GM23338 (cell line): Measurements from ENCODE around the gene NCAPG. TPM values are rescaled to one million over a fixed set of nuclear protein-coding genes. Genes with fewer than 3 reads are reported as not detected.

ENCODE experiments used
- ATAC-seq: fragments of 200-7000 bp; cut with Tn5 transposase; 3 replicates; pipeline ENCODE4 v1.9.1; 2020
- DNase-seq: peaks from one replicate; pipeline ENCODE4 v3.0.0-alpha.2; 2015; ENCODE audit warnings: low spot score
- H2AFZ ChIP-seq: fragments of 200-600 bp; sonication (generic); 2 replicates; pipeline ENCODE4 v1.8.0; 2016; ENCODE audit warnings: antibody characterized with exemption, mild to moderate bottlenecking, moderate library complexity
- H3F3A ChIP-seq: fragments of 200-600 bp; sonication (generic); replicated peaks from 2 replicates; pipeline ENCODE4 v1.8.0; 2017; ENCODE audit warnings: antibody characterized with exemption, mixed run types, low read depth
- H3K27ac ChIP-seq: fragments of 200-600 bp; sonication (generic); 2 replicates; pipeline ENCODE4 v1.6.1; 2016; ENCODE audit warnings: low read depth
- H3K27me3 ChIP-seq: fragments of 200-600 bp; sonication (generic); 2 replicates; pipeline ENCODE4 v1.8.0; 2016; ENCODE audit warnings: mild to moderate bottlenecking, mixed run types, moderate library complexity; ENCODE audit not compliant: insufficient read depth
- H3K36me3 ChIP-seq: fragments of 200-600 bp; sonication (generic); 2 replicates; pipeline ENCODE4 v1.8.0; 2016; ENCODE audit warnings: mild to moderate bottlenecking; ENCODE audit not compliant: insufficient read depth
- H3K4me1 ChIP-seq: fragments of 200-600 bp; sonication (generic); 2 replicates; pipeline ENCODE4 v1.8.0; 2016; ENCODE audit warnings: mild to moderate bottlenecking, moderate library complexity; ENCODE audit not compliant: insufficient read depth
- H3K4me2 ChIP-seq: fragments of 200-600 bp; sonication (generic); 2 replicates; pipeline ENCODE4 v1.7.1; 2017; ENCODE audit warnings: mixed run types
- H3K4me3 ChIP-seq: fragments of 200-600 bp; sonication (generic); 2 replicates; pipeline ENCODE4 v1.6.1; 2016; ENCODE audit warnings: mixed run types
- H3K79me2 ChIP-seq: fragments of 200-600 bp; sonication (generic); replicated peaks from 2 replicates; pipeline ENCODE4 v1.8.0; 2017; ENCODE audit warnings: mild to moderate bottlenecking; ENCODE audit not compliant: insufficient read depth
- H3K9me2 ChIP-seq: fragments of 200-600 bp; sonication (generic); 2 replicates; pipeline ENCODE4 v1.8.0; 2017; ENCODE audit not compliant: insufficient read depth
- H4K20me1 ChIP-seq: fragments of 200-600 bp; sonication (generic); replicated peaks from 2 replicates; pipeline ENCODE4 v1.8.0; 2017; ENCODE audit warnings: mild to moderate bottlenecking; ENCODE audit not compliant: insufficient read depth
- H3K27ac Mint-ChIP-seq: 2 replicates; pipeline ENCODE4 v1.8.0; 2020; ENCODE audit warnings: inconsistent platforms, mild to moderate bottlenecking, moderate library complexity, mixed read lengths
- H3K27me3 Mint-ChIP-seq: 3 replicates; pipeline ENCODE4 v1.8.0; 2022; ENCODE audit warnings: low read depth, mild to moderate bottlenecking, moderate library complexity, mixed read lengths, inconsistent platforms; ENCODE audit not compliant: insufficient read depth, poor library complexity
- H3K36me3 Mint-ChIP-seq: 3 replicates; pipeline ENCODE4 v1.8.0; 2021; ENCODE audit warnings: low read depth, mild to moderate bottlenecking, inconsistent platforms, moderate library complexity, mixed read lengths
- H3K4me1 Mint-ChIP-seq: 3 replicates; pipeline ENCODE4 v1.8.0; 2020; ENCODE audit warnings: mild to moderate bottlenecking, inconsistent platforms, mixed read lengths
- H3K4me3 Mint-ChIP-seq: 3 replicates; pipeline ENCODE4 v1.8.0; 2021; ENCODE audit warnings: moderate library complexity, mild to moderate bottlenecking, inconsistent platforms, mixed read lengths
- H3K9me3 Mint-ChIP-seq: 3 replicates; pipeline ENCODE4 v1.8.0; 2020; ENCODE audit warnings: moderate library complexity, mild to moderate bottlenecking, inconsistent platforms, mixed read lengths
- CREB1 ChIP-seq: fragments of 250-450 bp; sonication (Bioruptor Pico); IDR thresholded peaks from 2 replicates; pipeline ENCODE4 v1.5.0; 2020; ENCODE audit warnings: low read depth, mild to moderate bottlenecking, moderate library complexity
- ETS1 ChIP-seq: IDR thresholded peaks from 2 replicates; pipeline ENCODE4 v1.6.1; 2016; ENCODE audit warnings: antibody characterized with exemption
- EZH2 ChIP-seq: fragments of 200-600 bp; sonication (generic); IDR thresholded peaks from one replicate; pipeline ENCODE4 v1.8.0; 2017; ENCODE audit warnings: antibody characterized with exemption, mild to moderate bottlenecking, low read depth; ENCODE audit not compliant: unreplicated experiment
- EZH2phosphoT487 ChIP-seq: fragments of 200-600 bp; sonication (generic); IDR thresholded peaks from one replicate; pipeline ENCODE4 v1.8.1; 2018; ENCODE audit warnings: antibody characterized with exemption; ENCODE audit not compliant: unreplicated experiment
- JUNB ChIP-seq: IDR thresholded peaks from one replicate; pipeline ENCODE4 v1.6.1; 2016; ENCODE audit warnings: antibody characterized with exemption; ENCODE audit not compliant: unreplicated experiment
- NANOG ChIP-seq: IDR thresholded peaks from 2 replicates; pipeline ENCODE4 v1.6.1; 2016; ENCODE audit warnings: antibody characterized with exemption, borderline replicate concordance
- POLR2AphosphoS5 ChIP-seq: IDR thresholded peaks from 2 replicates; pipeline ENCODE4 v1.6.1; 2016; ENCODE audit warnings: antibody characterized with exemption, low read depth
- REST ChIP-seq: IDR thresholded peaks from one replicate; pipeline ENCODE4 v1.6.1; 2018; ENCODE audit warnings: antibody characterized with exemption; ENCODE audit not compliant: unreplicated experiment
- STAT1 ChIP-seq: IDR thresholded peaks from one replicate; pipeline ENCODE4 v1.6.1; 2016; ENCODE audit warnings: antibody characterized with exemption; ENCODE audit not compliant: unreplicated experiment
- ZNF114 ChIP-seq: fragments of 250-450 bp; sonication (Bioruptor Pico); IDR thresholded peaks from 2 replicates; pipeline ENCODE4 v1.5.0; 2020; ENCODE audit warnings: mild to moderate bottlenecking, moderate library complexity
- ZNF331 ChIP-seq: fragments of 250-450 bp; sonication (Bioruptor Pico); IDR thresholded peaks from 2 replicates; pipeline ENCODE4 v1.5.0; 2020; ENCODE audit warnings: low read depth, mild to moderate bottlenecking, moderate library complexity
- ZNF462 ChIP-seq: fragments of 250-450 bp; sonication (Bioruptor Pico); IDR thresholded peaks from 2 replicates; pipeline ENCODE4 v1.5.0; 2020; ENCODE audit warnings: mild to moderate bottlenecking, moderate library complexity
- polyA plus RNA-seq: library from polyadenylated mRNA; unstranded; fragments of >200 nt; fragmentation: Nextera tagmentation; extraction: Ambion mirVana; gene quantifications from 2 replicates; pipeline ENCODE4 v1.2.1, GENCODE V29; 2016
- total RNA-seq: library from RNA; depleted of rRNA; stranded (reverse); fragments of >200 nt; shearing (Covaris generic); gene quantifications from 2 replicates; pipeline ENCODE4 v1.2.3, GENCODE V29; 2014
- TF ChIP-seq, protein P1 (sequence below), 2 experiments: fragments of 200-600 bp in 1 of 2; sonication (generic) in 1 of 2; conservative IDR thresholded peaks; 2 replicates each; pipeline versions ENCODE4 v1.5.1 to v1.6.1; 2016 to 2017; ENCODE audit warnings: antibody characterized with exemption in 2 of 2, low read depth in 2 of 2, mild to moderate bottlenecking in 2 of 2, moderate library complexity in 1 of 2

Gene NCAPG
- total and polyA plus RNA-seq, 2 experiments from 2014 or later = 24.4 to 45.8 TPM

GRCh38 chr4:17823871-17824669 lies 13.3 kb downstream of the NCAPG start:
- no peak overlapping the region for H3K4me2 ChIP-seq
- no peak overlapping the region for H3K4me3 ChIP-seq
- H3K4me1 Mint-ChIP-seq = peaks cover 26% of the 10 kb centered on the region; the same call in 2 of the 3 replicates
- H3K4me1 ChIP-seq = peaks cover 22% of the 10 kb centered on the region
- no peaks in the 10 kb centered on the region for H3K27me3 Mint-ChIP-seq
- H3K79me2 ChIP-seq = peaks cover 18% of the 10 kb centered on the region
- H2AFZ ChIP-seq = no peak overlapping the region
- no peaks in the 10 kb centered on the region for H3K9me2 ChIP-seq
- no peaks in the 10 kb centered on the region for H3F3A ChIP-seq
- TF ChIP-seq EZH2phosphoT487 (no peak), ETS1 (no peak), ZNF462 (CRISPR knock-in tag) (no peak), STAT1 (no peak), POLR2AphosphoS5 (no peak), JUNB (no peak), ZNF114 (CRISPR knock-in tag) (no peak), REST (no peak), NANOG (no peak), ZNF331 (no peak), CREB1 (CRISPR knock-in tag) (no peak), EZH2 (no peak)
- TF ChIP-seq, protein P1, sequence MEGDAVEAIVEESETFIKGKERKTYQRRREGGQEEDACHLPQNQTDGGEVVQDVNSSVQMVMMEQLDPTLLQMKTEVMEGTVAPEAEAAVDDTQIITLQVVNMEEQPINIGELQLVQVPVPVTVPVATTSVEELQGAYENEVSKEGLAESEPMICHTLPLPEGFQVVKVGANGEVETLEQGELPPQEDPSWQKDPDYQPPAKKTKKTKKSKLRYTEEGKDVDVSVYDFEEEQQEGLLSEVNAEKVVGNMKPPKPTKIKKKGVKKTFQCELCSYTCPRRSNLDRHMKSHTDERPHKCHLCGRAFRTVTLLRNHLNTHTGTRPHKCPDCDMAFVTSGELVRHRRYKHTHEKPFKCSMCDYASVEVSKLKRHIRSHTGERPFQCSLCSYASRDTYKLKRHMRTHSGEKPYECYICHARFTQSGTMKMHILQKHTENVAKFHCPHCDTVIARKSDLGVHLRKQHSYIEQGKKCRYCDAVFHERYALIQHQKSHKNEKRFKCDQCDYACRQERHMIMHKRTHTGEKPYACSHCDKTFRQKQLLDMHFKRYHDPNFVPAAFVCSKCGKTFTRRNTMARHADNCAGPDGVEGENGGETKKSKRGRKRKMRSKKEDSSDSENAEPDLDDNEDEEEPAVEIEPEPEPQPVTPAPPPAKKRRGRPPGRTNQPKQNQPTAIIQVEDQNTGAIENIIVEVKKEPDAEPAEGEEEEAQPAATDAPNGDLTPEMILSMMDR (conservative IDR thresholded peaks at IDR 0.05; ENCODE audit: low read depth in 2 of 2) = no peak
- H3K36me3 ChIP-seq = peaks cover 36% of the 10 kb centered on the region; the same call in 1 of the 2 replicates
- no peaks in the 10 kb centered on the region for H4K20me1 ChIP-seq
- no peaks in the 10 kb centered on the region for H3K9me3 Mint-ChIP-seq
- ATAC-seq = no peak
- no peak overlapping the region for H3K4me3 Mint-ChIP-seq
- no peak for DNase-seq
- 0 out of 2 replicates have a peak overlapping the region, but pooled peaks have one; percentile 10 for H3K27ac Mint-ChIP-seq
- no peaks in the 10 kb centered on the region for H3K27me3 ChIP-seq
- peaks cover 72% of the 10 kb centered on the region for H3K36me3 Mint-ChIP-seq
- peak overlapping the region; percentile 23 for H3K27ac ChIP-seq
